SU-DHL-6 (cell line): Measurements from ENCODE around the gene ABCC10.

ENCODE experiments used
- CTCF ChIP-seq: fragments of 200-600 bp; sonication (generic); IDR thresholded peaks from one replicate; pipeline ENCODE4 v1.5.1; 2017; ENCODE audit warnings: antibody characterized with exemption, mild to moderate bottlenecking, low read length, moderate library complexity; ENCODE audit not compliant: insufficient read depth, poor library complexity, severe bottlenecking
- EZH2phosphoT487 ChIP-seq: fragments of 200-600 bp; sonication (generic), shearing (Covaris generic); conservative IDR thresholded peaks from 2 replicates; pipeline ENCODE4 v1.6.1; 2018; ENCODE audit warnings: mild to moderate bottlenecking, antibody characterized with exemption, low read length, moderate library complexity, mixed read lengths

GRCh38 chr6:43454696-43455530 lies 27.6 kb downstream of the ABCC10 start:
- peak; percentile 47 for TF ChIP-seq CTCF
- TF ChIP-seq EZH2phosphoT487, result no peak
